ENCODE data around the gene ZBTB39. TPM values are rescaled to one million over a fixed set of nuclear protein-coding genes. Genes with fewer than 3 reads are reported as not detected.
"Not testable (repeated sequence)": the region's sequence is repeated elsewhere in the genome, so short reads cannot be mapped to it uniquely, and the experiment has no call there.

The ZBTB39 gene, protein sequence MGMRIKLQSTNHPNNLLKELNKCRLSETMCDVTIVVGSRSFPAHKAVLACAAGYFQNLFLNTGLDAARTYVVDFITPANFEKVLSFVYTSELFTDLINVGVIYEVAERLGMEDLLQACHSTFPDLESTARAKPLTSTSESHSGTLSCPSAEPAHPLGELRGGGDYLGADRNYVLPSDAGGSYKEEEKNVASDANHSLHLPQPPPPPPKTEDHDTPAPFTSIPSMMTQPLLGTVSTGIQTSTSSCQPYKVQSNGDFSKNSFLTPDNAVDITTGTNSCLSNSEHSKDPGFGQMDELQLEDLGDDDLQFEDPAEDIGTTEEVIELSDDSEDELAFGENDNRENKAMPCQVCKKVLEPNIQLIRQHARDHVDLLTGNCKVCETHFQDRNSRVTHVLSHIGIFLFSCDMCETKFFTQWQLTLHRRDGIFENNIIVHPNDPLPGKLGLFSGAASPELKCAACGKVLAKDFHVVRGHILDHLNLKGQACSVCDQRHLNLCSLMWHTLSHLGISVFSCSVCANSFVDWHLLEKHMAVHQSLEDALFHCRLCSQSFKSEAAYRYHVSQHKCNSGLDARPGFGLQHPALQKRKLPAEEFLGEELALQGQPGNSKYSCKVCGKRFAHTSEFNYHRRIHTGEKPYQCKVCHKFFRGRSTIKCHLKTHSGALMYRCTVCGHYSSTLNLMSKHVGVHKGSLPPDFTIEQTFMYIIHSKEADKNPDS
- 3.4 and 3.8 TPM in 2 replicates for total RNA-seq (2014; rRNA removed; shearing (Covaris generic))

DNA sequence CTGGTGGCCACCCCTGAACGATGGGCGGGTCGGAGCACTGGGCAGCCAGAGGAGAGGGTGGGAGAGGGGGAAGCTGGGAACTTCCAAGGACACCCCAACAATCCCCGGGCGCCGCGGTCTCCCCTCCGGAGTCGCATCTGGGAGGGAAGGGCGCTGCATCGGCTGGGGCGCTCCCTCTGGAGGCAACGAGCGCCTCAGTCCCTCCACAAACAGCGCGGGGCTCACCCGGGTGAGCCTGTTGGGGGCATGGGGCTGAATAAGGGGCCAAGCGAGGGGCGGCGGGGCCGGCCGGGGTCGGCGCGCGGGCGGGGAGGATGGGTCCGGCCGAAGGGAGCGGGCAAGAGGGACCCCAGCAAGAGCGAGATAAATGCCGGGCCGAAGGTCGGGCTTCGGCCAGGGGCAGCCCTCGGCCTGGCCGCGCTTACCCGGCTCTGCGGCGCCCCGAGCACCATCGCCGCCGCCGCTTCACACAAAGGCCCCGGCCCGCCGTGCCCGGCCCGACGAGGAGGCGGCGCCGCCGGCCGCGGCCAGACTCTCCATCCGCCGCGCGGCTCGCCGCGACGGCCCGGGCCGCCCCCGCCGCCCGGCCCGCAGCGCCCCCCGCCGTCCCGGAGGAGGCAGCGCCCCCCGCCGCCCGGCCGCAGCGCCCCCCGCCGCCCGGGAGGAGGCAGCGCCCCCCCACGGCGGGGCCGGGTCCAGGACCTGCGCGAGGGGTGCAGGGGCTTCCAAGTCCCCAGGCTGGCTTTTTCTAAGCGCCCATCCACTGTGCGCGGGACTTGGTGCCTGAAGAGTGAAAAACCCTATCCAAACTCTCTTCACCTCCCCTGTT, at the start of gene ZBTB39:
Gene ZBTB39 (minus strand): TSS at position 567 of the 829 bp plus-strand sequence. CDS start 1,629 bp downstream, outside the sequence.
- no peak for DNase-seq (ENCODE audit: low spot score)

DNA sequence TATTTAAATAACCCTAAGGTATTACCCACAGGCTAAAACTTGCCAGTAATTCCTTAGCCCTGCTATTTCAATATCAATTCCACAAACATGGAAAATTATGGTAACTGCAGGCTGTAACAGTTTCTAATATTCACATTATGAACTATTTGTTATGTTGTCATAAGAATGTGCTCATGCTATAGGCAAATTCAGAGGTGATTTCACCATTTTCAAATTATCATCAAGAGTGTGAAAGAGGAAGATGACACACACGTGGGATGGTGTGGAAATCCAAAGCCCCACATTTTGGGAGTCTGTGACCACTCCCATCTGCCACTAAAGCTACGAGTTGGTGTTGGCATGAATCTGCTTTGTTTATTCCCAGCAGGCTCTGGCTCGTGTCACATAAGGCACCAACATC, 49.5 kb upstream of the ZBTB39 start:
- no peak for DNase-seq (ENCODE audit: low spot score)

DNA sequence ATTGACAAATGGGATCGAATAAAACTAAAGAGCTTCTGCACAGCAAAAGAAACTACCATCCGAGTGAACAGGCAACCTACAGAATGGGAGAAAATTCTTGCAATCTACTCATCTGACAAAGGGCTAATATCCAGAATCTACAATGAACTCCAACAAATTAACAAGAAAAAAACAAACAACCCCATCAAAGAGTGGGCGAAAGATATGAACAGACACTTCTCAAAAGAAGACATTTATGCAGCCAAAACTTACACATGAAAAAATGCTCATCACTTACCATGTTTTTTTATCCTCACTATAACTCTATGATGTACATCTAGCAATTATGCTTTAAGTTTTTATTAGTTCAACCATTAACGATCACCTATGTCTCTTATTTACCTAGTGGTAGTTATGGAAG, 47.6 kb upstream of the ZBTB39 start:
- DNase-seq (ENCODE audit: low spot score) = not testable (repeated sequence)

DNA sequence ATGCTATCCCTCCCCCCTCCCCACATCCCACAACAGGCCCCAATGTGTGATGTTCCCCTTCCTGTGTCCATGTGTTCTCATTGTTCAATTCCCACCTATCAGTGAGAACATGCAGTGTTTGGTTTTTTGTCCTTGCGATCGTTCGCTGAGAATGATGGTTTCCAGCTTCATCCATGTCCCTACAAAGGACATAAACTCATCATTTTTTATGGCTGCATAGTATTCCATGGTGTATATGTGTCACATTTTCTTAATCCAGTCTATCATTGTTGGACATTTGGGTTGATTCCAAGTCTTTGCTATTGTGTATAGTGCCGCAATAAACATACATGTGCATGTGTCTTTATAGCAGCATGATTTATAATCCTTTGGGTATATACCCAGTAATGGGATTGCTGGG, 46.8 kb upstream of the ZBTB39 start:
- not testable (repeated sequence) for DNase-seq (ENCODE audit: low spot score)

DNA sequence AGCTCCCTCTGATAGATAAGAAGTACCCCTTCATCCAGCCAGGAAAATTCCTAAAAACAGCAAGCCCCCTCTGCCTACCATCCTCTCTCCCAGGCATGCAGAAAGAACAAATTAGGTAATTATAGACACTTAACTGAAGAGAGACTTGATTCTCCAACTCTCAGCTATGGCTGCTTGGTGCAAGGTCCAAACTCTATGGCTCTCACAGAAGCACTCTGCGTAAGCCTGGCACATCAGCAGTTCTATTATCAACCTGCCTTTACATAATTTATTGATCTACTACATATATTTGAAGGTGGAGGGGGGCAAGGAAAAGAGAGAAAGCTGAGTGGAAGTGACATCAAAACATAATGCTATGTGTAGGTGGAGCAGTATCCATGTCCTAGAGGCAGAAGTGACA, 44.7 kb upstream of the ZBTB39 start:
- no peak for DNase-seq (ENCODE audit: low spot score)

DNA sequence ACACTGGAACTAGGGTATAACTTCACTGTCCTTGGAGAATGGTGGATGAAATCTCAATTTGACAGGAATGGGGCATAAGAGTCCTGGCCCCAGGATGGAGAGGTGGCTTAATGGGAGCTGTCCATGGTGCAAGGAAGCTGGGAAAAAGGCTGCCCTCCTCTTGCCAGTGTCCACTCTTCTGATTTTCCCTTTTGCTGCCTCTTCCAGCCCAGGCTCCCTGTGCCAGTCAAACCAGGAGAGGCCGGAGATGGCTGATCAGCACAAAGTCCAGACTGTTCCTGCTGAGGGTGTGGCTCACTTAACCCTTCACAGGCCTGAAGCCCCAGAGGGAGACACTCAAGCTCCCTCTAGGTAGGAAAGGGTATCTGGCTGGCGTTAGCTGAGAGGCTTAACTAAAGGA, 43.5 kb upstream of the ZBTB39 start, which contains the start of gene MYO1A:
Gene MYO1A (minus strand): TSS at position 240 of the 400 bp plus-strand sequence. CDS start 1,806 bp downstream, outside the sequence.
- DNase-seq (ENCODE audit: low spot score) = no peak

DNA sequence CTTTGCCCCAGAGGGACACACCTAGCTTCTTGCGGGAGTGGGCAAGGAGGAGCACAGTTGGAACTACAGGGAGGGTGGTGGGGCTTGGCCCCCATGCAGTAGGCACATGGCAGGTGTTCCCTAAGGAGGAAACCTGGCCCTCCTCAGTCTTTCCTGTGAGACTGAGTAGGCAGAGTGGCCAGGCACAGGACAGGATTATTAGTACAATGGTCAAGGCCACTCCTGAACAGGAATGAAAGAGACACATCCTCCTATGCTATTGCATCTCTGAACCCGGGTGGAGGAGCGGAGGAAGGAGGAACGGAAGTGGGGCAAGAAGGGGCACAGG, 42.7 kb upstream of the ZBTB39 start:
- DNase-seq (ENCODE audit: low spot score) = no peak

DNA sequence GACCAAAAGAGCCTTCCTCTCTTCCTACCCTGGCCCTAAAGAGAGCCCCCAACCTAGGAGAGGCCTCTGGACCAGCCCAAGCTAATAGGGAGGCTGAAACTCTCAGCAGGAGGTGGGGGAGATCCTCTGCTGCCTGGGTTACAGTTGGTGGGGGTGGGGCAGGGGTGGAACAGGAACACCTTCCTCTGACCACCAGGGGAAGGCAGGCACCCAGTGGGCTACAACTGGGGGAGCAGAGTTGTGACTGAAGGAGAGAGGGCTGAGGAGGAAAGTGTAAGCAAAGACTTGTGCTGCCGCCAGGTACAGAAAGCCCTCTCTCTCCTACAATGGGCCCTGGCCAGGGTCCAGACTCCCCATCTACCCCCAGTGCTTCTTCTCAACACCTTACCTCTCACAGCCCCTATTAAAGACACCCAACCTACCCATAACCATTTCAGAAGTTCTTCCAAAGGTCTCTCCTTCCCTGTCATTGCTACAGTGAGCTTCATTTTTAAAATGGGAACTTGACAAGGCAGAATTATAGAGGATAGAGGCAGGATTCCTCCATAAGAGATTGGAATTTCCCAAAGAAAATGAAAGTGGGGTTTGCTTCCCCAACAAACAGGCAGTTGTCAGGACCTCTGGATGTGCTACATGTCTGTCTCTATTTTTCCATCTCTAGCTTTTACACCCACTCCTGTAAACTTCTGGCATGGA, 42.2 kb upstream of the ZBTB39 start:
- no peak for DNase-seq (ENCODE audit: low spot score)

DNA sequence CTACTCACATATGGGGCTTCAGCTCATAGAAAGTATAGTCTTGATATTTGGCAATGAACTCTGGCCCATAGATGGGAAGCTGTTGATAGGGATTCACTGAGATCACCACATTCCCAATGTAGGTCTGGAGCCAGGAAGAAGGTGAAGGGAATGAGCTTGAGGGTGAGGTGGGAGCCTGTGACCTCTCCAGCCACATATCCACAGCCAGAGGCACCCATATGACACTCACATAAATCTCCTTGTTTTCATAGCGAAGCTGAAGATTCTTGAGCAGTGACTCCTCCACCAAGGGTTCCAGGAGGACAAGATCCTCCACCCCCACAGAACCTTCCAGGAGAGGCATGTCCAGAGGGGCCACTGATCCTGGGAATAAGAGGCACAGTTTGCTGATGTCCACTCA, 41.6 kb upstream of the ZBTB39 start:
- DNase-seq (ENCODE audit: low spot score) = no peak

DNA sequence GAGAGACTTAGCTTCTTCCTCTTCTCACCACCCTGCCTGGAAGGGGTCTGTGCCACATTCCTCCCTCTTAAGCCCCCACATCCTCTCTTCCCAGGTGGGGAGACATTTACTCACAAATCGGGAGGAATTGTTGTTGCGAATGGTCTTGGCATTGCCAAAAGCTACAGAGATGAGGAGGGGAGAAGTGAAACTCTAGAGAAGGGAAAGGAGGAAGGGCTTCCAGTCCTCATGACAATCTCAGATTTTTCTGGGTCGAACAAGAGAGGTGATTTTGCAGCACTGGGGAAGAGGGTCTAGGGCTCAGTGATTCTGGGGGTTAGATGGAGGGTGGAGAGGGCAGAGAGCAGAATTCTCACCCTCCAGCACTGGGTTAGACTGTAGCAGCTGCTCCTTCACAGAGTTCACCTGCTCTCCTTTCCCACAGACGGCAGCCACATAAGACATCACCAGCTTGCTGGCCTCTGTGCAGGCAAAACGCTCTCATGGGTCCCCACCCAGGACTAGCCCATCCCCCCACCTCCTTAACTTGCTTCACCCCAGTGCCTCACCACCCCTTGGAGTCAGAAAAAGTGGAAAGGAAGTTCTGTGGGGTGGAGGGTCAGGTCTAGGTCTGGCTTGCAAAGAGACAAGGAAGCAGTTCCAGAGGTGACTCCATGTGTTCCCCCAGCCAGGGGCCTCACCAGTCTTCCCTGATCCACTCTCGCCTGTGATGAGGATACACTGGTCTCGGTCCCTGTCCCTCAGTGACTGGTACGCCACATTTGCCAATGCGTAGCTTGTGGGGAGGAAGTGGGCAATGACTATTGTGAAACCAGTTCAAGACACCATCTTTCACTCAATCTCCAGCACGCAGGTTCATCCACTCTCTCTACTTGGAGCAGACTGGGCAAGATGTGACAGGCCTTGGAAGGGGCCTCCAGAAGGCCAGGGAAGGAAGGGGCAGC, 40.9 kb upstream of the ZBTB39 start:
- DNase-seq (ENCODE audit: low spot score) = no peak

DNA sequence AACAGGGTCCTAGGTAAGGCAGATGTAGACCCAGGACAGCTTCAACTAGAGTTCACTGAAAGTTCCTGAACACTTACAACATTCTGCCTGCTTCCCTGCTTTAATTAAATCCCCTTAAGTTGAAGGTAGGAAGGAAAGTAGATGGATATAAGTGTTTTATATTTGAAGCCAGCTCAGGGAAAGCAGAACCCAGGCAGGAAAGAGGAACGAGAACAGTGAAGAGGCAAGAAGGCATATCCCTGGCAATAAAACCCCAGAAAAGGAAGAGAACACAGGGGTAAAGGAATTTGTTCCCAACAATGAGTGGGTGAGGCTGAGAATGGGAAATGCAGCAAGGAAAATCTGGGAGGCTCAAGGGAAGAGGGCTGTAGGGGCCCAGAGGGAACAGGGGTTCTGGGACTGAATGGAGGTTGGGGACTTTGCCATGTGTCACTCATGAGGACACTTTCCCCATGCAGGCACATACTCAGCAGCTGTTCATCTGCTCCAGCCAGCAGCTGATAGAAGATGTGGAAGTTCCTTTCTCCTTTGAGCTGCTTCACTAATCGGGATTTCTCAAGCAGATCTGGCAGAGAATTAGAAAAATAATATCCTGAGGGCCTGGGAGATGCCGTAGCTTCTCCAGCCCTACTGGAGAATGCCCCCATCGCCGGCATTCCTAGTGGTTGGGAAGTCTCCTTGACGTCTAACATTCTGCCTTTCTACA, 39.9 kb upstream of the ZBTB39 start:
- DNase-seq (ENCODE audit: low spot score) = no peak

DNA sequence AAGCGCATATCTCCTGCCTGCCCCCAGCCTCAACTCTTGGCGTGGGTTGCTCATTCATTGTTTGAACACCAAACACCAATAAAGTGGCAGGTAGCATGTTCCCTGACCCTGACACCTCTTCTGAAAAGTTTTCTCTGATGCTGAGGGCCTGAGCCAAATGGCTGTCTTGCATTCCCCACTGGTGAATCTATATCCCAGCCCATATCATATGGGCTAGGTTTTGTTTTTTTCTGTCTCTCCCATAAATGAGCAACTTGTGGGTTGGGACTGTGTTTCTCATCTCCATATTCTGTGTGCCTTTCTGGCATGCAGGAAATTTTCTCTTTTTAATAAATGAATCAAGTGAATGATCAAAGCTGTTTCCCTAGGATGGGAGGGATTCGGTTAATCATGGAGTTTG, 38.5 kb upstream of the ZBTB39 start:
- DNase-seq (ENCODE audit: low spot score) = no peak

DNA sequence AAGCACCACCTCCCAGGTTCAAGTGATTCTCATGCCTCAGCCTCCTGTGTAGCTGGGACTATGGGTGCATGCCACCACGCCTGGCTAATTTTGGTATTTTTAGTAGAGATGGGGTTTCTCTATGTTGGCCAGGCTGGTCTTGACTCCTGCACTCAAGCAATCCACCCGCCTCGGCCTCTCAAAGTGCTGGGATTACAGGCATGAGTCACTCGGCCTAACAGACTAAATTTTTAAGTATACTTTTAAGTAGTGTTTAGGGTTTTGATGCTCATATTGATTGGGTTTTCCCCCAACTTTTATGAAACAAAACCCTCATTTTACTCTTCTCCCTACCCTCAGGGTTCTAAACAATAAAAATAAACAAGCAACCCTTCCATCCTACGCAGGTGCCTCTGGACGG, 38.1 kb upstream of the ZBTB39 start:
- DNase-seq (ENCODE audit: low spot score) = no peak

DNA sequence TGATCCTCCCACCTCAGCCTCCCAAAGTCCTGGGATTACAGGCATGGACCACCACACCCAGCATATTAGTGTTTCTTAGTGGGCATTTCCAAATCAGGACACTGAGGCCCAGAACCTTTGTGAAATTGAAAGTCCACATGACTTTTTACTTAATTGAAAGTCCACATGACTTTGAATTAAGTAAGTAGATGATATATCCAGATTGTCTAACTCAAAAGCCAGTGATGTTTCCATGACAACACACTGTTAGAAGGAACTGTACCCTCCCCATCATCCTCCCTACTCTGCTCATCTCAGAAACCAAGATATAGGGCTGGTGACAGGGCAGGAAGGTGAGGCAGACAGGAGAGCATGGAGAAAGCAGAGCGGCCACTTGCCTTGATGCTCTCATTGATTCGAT, 36.3 kb upstream of the ZBTB39 start:
- DNase-seq (ENCODE audit: low spot score) = no peak

DNA sequence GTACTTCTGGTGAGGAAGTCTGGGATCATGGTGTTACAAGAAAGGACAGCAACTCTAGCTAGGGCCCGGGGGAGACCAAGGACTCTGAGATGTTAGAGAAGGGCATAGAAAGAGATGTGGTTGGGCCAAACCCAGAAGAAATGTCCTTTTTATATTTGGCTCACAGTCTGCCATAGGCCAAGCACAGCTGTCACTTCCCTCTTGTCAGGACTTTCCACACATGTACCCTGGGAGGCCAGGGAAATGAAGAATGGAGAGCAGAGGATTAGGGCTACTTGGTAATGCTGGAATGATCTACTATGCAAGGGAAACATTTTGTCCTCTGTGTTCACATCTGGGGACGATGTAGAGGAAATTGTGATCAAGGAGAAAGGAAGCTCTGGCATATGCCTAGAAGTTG, 34.4 kb upstream of the ZBTB39 start:
- DNase-seq (ENCODE audit: low spot score) = no peak

DNA sequence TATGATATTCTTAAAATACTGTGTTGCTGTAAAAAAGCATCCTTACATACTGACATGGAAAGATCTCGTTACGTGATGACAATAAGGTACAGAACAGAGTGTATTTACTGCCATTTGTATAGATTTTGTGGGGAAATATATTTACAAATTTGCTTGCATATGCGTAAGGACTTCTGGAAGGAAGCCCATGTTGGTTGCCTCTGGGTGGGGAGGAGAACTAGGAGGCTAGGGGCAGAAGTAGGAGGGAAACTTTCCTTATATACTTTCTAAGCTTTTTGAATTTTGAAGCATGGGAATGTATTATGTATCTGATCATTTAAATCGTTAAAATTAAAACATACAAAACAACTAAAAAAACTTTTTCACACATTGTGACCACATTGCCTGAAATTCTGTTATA, 33.9 kb upstream of the ZBTB39 start:
- DNase-seq (ENCODE audit: low spot score) = no peak

DNA sequence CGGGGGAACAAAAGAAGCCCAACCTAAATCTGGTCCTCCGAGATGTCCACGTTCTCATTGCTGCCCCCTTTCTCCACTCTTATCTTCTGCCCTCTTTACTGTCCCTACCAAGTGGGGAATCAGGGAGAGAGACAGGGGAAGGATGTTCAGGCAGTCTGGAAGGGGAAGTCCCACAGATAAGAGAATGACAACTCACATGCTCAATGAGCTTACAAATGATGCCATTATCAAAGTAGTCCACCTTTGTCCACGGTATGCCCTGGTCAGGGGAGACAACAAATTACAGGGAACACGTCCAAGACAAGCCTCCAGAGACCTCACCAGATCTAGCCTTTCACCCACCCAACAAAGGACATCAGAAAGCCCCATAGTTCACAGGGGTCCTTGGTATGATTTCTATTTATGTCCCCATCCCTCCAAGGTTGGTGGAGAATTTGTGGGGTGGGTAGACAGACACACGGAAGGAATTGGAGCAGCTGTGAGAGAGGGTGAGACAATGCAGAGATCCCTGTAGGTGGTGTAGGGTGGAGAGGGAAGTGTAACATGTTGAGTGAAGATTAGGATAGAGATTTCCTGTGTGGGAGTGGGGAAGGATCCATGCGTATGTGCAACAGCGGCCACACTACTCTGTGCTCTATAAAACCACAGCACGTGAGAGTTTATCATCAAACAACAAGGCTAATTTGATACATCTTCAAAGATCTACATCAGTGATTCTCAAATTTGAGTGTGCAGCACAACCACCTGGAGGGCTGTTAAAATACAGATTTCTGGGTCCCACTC, 32.9 kb upstream of the ZBTB39 start:
- DNase-seq (ENCODE audit: low spot score) = no peak

DNA sequence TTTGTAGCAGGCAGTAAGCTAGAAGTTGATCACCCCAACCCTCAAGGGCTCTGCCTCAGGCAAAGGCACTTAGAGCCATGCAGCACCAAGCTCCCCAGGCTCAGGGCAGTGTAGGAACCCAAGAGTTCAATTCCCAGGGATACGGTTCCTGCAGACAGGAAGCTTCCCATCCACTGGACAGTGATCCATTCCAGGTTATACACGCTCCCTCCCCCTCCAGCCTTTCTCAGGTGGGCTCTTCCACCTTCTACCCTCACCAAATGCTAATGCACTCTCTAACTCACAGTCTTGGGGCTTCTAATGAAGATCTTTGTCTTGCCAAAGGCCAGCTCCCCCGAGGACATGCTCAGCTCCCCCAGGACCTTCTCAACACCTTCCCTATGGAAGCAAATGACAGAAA, 30.9 kb upstream of the ZBTB39 start:
- DNase-seq (ENCODE audit: low spot score) = no peak

DNA sequence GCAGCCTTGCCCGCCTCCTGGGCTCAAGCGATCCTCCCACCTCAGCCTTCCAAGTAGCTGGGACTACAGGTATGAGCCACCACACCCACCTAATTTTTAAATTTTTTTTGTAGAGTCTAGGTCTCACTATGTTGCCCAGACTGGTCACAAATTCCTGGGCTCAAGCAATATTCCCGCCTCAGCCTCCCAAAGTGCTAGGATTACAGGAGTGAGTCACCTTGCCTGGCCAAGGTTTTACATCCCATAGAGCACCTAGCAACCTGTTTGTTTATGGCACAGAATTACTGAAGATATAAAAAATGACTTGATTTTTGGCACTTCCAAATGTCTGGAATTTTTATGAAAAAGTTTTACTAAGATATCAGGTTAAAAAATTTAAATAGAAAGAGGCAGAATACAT, 27.1 kb upstream of the ZBTB39 start:
- no peak for DNase-seq (ENCODE audit: low spot score)
